DND-41 (cell line): ENCODE data around the gene ATOH7.

ENCODE experiments used
- CTCF ChIP-seq: IDR thresholded peaks from 2 replicates; pipeline ENCODE4 v1.5.1; 2012; ENCODE audit warnings: borderline replicate concordance, low read length, moderate library complexity, mild to moderate bottlenecking; ENCODE audit not compliant: poor library complexity, severe bottlenecking; ENCODE audit errors: extremely low read depth
- EZH2 ChIP-seq: IDR thresholded peaks from 3 replicates; pipeline ENCODE4 v1.6.1; 2012; ENCODE audit warnings: borderline replicate concordance, low read depth, mild to moderate bottlenecking, moderate library complexity, low read length, inconsistent platforms; ENCODE audit not compliant: severe bottlenecking

DNA sequence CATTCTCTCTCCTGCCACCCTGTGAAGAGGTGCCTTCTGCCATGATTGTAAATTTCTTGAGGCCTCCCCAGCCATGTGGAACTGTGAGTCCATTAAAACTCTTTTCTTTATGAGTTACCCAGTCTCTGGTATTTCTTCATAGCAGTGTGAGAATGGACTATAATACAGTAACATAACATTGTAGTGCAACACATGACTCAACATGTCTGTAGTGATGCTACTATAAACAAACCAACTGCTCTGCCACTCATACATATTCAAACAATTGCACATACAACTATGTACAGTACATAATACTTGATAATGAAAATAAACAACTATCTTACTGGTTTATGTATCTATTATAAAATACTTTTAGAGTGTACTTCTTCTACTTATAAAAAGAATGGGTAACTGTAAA, 7.1 kb downstream of the ATOH7 start:
- TF ChIP-seq CTCF: no peak
- no peak for TF ChIP-seq EZH2
